ENCODE measurements around the gene DEFB131A.
"Not testable (repeated sequence)": the region's sequence is repeated elsewhere in the genome, so short reads cannot be mapped to it uniquely, and the experiment has no call there.

Gene DEFB131A

DNA sequence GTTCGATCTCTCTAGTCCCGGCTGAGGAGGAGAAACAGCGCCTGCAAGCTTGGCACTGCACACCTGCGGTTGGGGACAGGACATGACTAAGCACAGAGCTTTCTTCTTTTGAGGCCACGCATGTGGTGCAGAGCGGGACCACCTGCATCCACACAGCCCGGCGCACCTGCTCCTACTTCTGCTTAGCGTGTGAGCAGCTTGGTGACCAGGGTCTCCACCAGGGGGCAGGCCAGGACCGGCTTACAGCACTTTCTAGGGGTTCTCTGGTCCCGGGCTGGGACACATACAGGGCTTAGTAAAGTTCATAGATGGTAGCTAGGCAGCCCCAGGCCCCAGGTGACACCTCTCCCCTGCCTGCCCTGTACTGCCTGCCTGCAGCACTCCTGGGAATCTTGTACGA is 51.2 kb downstream of the DEFB131A start:
- DNase-seq, result not testable (repeated sequence)

DNA sequence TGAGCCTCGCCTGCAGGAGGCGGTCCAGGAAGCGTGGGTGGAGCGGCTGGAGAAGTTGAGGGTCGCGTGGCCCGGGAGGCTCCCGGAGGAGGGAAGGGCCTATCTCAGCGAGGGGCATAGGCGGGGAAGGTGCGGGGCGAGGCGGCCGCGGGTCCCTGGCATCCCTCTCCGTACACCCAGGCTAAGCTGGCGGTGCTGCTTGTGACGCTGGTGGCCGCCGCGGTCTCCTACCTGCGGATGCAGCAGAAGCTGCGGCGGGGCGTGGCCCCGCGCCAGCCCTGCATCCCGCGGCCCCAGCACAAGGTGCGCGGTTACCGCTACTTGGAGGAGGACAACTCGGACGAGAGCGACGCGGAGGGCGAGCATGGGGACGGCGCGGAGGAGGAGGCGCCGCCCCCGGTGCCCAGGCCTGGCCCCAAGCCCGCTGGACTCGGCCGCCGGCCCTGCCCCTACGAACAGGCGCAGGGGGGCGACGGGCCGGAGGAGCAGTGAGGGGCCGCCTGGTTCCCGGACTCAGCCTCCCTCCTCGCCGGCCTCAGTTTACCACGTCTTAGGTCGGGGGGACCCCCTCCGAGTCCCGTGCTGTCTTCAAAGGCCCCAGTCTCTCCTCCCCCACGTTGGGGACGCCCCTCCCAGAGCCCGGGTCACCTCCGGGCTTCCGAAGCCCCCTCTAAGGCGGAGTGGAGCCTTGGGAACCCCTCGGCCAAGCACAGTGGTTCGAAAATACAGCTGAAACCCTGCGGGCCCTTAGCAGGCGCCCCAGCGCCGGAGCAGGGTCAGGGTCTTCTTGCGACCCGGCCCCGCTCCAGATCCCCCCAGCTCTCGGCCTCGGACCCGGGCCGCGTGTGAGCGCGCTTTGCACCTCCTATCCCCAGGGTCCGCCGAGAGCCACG is 53.6 kb downstream of the DEFB131A start:
- not testable (repeated sequence) for DNase-seq

DNA sequence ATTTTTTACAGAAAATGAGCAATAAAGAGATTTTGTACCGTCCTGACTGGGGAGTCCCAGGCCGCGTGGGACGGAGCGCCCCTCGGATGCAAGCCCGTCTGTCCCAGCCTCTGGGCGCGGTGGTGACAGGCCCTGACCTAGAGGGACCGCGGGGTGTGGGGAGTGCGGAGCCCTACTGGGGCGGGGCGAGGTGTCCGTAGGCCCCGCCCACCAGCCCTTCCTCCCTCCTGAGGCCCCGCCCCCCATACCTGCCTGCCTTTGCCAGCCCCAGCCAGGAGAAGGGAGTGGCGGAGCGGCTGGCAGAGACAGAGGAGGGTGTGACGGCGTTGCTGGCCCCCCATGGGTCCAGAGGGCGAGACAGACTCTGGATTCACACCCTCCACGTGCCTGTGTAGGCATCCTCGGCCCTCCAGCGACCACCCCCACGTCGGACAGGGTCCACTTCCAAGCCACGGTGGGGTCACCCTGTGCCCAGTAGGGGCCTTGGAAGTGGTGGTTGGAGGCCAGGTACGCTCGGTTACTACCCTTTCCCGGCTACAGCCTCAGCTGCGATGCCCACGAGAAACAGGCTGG is 54.3 kb downstream of the DEFB131A start:
- not testable (repeated sequence) for DNase-seq

GRCh38 chr4:9499974-9500487 is 55.8 kb downstream of the DEFB131A start:
- not testable (repeated sequence) for DNase-seq
